ENCODE results near the gene TNFAIP8L3.
A peak's percentile ranks its signal among the peaks of the same experiment; 100 is the strongest.

TNFAIP8L3 gene

GRCh38 chr15:51114437-51115119 is 19.9 kb upstream of the TNFAIP8L3 start:
- peak; percentile 41 for DNase-seq

- no peak for DNase-seq
Observed at GRCh38 chr15:51112078-51112477, 17.4 kb upstream of the TNFAIP8L3 start.

- no peak for DNase-seq
Observed at GRCh38 chr15:51111061-51111460, 16.4 kb upstream of the TNFAIP8L3 start.

- DNase-seq: no peak
Observed at GRCh38 chr15:51110171-51110570, 15.5 kb upstream of the TNFAIP8L3 start.

- DNase-seq: peak; percentile 94
Observed at GRCh38 chr15:51108933-51109550, 14.3 kb upstream of the TNFAIP8L3 start.

- no peak for DNase-seq
Observed at GRCh38 chr15:51107612-51108011, 12.9 kb upstream of the TNFAIP8L3 start.

- no peak for DNase-seq
Observed at GRCh38 chr15:51106481-51106880, 11.8 kb upstream of the TNFAIP8L3 start.

- no peak for DNase-seq
Observed at GRCh38 chr15:51105430-51106016, 10.8 kb upstream of the TNFAIP8L3 start.

- DNase-seq: no peak
Observed at GRCh38 chr15:51104512-51104911, 9.8 kb upstream of the TNFAIP8L3 start.

GRCh38 chr15:51103330-51103729 is 8.6 kb upstream of the TNFAIP8L3 start:
- DNase-seq: peak; percentile 51

GRCh38 chr15:51100785-51101489 is 6.2 kb upstream of the TNFAIP8L3 start:
- no peak for DNase-seq

- DNase-seq: no peak
Observed at GRCh38 chr15:51099185-51099584, 4.5 kb upstream of the TNFAIP8L3 start.

- DNase-seq: no peak
Observed at GRCh38 chr15:51098331-51098619, 3.6 kb upstream of the TNFAIP8L3 start.

GRCh38 chr15:51097553-51098330 is 3.0 kb upstream of the TNFAIP8L3 start:
- peak; percentile 73 for DNase-seq

- DNase-seq: no peak
Observed at GRCh38 chr15:51096976-51097375, 2.3 kb upstream of the TNFAIP8L3 start.

GRCh38 chr15:51095681-51096331 is 1.1 kb upstream of the TNFAIP8L3 start:
- no peak for DNase-seq

- no peak for DNase-seq
Observed at GRCh38 chr15:51093839-51094605, 684 bp downstream of the TNFAIP8L3 start.

- no peak for DNase-seq
Observed at GRCh38 chr15:51093488-51093838, 1.2 kb downstream of the TNFAIP8L3 start.

- no peak for DNase-seq
Observed at GRCh38 chr15:51092480-51093040, 2.1 kb downstream of the TNFAIP8L3 start.

GRCh38 chr15:51090753-51091152 is 4.0 kb downstream of the TNFAIP8L3 start:
- no peak for DNase-seq
